GM12892 (cell line): ENCODE results near the gene KTI12. TPM values are rescaled to one million over a fixed set of nuclear protein-coding genes. Genes with fewer than 3 reads are reported as not detected.
"Not testable (repeated sequence)": the region's sequence is repeated elsewhere in the genome, so short reads cannot be mapped to it uniquely, and the experiment has no call there.

Experiments used
- DNase-seq: peaks from one replicate; pipeline ENCODE4 v3.0.0; 2011; ENCODE audit not compliant: insufficient read length
- FAIRE-seq: peaks from 2 replicates; lab custom pipeline; 2011; peaks lifted over from hg19 to GRCh38; lab: Jason Lieb, UNC
- POLR2A ChIP-seq: IDR thresholded peaks from 2 replicates; pipeline ENCODE4 v1.6.1; 2011; ENCODE audit warnings: low read depth, low read length, control low read depth
- POLR2AphosphoS5 ChIP-seq: IDR thresholded peaks from 2 replicates; pipeline ENCODE4 v1.6.1; 2011; ENCODE audit warnings: low read depth, low read length, control low read depth
- TAF1 ChIP-seq: IDR thresholded peaks from 2 replicates; pipeline ENCODE4 v1.6.1; 2011; ENCODE audit warnings: low read depth, mild to moderate bottlenecking, control low read depth, low read length, borderline replicate concordance
- polyA plus RNA-seq: library from polyadenylated mRNA; unstranded; fragments of >200 nt; gene quantifications from one replicate; pipeline ENCODE4 v1.2.1, GENCODE V29; 2012; ENCODE audit warnings: missing spikeins, inconsistent platforms; ENCODE audit not compliant: missing spikeins

Gene KTI12
- polyA plus RNA-seq: 9.3 TPM

GRCh38 chr1:52033190-52034049 lies at the start of gene KTI12:
TSS of gene KTI12 (minus strand) at chr1:52033810. CDS start at chr1:52033761, 49 bp downstream.
- DNase-seq (peak; percentile 71), FAIRE-seq (peak; percentile 92)
- TF ChIP-seq POLR2AphosphoS5 (peak; percentile 96), TAF1 (peak; percentile 58; the same call in 1 of the 2 replicates), POLR2A (peak; percentile 96)

GRCh38 chr1:52080014-52080415 lies 46.4 kb upstream of the KTI12 start:
- TF ChIP-seq POLR2A (no peak), TAF1 (no peak), POLR2AphosphoS5 (no peak)
- no peak for FAIRE-seq
- no peak for DNase-seq

- DNase-seq, FAIRE-seq: not testable (repeated sequence)
Observed at GRCh38 chr1:52077277-52077676, 43.7 kb upstream of the KTI12 start.

- TF ChIP-seq POLR2A: no peak
- TF ChIP-seq POLR2AphosphoS5: no peak
- DNase-seq: no peak
- FAIRE-seq: no peak
Observed at GRCh38 chr1:52072291-52072690, 38.7 kb upstream of the KTI12 start.

- TF ChIP-seq POLR2A: no peak
- TF ChIP-seq POLR2AphosphoS5: no peak
- TF ChIP-seq TAF1: no peak
- FAIRE-seq: no peak
Observed at GRCh38 chr1:52070704-52071103, 37.1 kb upstream of the KTI12 start.

GRCh38 chr1:52063192-52063591 lies 29.6 kb upstream of the KTI12 start:
- TF ChIP-seq TAF1 (no peak), POLR2AphosphoS5 (no peak), POLR2A (no peak)
- DNase-seq: no peak
- no peak for FAIRE-seq

More at GRCh38 chr1:52070704-52071103, 37.1 kb upstream of the KTI12 start:
- DNase-seq: no peak

GRCh38 chr1:52060822-52061221 lies 27.2 kb upstream of the KTI12 start:
- no peak for DNase-seq
- no peak for FAIRE-seq
- TF ChIP-seq POLR2A (no peak), POLR2AphosphoS5 (no peak), TAF1 (no peak)

GRCh38 chr1:52059888-52060287 lies 26.3 kb upstream of the KTI12 start:
- TF ChIP-seq POLR2AphosphoS5 (no peak), TAF1 (no peak), POLR2A (no peak)
- FAIRE-seq: no peak
- no peak for DNase-seq

- DNase-seq: no peak
- TF ChIP-seq POLR2A (no peak), TAF1 (no peak), POLR2AphosphoS5 (no peak)
- FAIRE-seq: no peak
Observed at GRCh38 chr1:52059321-52059720, 25.7 kb upstream of the KTI12 start.

- FAIRE-seq (no peak), DNase-seq (no peak)
- TF ChIP-seq POLR2A (no peak), TAF1 (no peak), POLR2AphosphoS5 (no peak)
Observed at GRCh38 chr1:52057876-52058415, 24.3 kb upstream of the KTI12 start.

- no peak for TF ChIP-seq POLR2A
- TF ChIP-seq POLR2AphosphoS5: no peak
- no peak for TF ChIP-seq TAF1
- no peak for FAIRE-seq
- DNase-seq: no peak
Observed at GRCh38 chr1:52057255-52057654, 23.6 kb upstream of the KTI12 start.

- TF ChIP-seq POLR2AphosphoS5 (no peak), POLR2A (no peak), TAF1 (no peak)
- no peak for DNase-seq
- FAIRE-seq: no peak
Observed at GRCh38 chr1:52056937-52057231, 23.3 kb upstream of the KTI12 start.
